Measurements from ENCODE around the gene FASLG.

DNA sequence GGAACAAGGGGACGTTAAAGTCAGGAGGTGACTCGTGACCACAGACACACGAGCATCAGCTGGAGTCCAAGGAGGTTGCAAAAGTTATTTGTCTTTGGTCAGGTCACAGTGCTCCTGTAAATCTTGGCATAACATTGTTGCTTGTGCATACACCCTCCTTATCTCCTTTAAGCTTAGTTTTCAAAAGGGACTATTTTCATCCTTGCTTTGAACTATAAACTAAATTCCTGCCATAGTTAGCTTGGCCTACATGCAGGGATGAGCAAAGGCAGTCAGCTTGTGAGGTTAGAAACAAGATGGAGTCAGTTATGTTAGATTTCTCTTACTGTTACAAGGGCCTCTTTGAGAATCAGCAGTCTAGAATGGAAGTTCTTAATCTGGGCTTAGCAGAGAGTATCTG lies 28.0 kb upstream of the FASLG start:
- TF ChIP-seq CTCF (IDR thresholded peaks at IDR 0.05 in 8 of 11, conservative IDR thresholded peaks at IDR 0.05 in 3 of 11): no peak
- no peak for TF ChIP-seq POLR2AphosphoS5 (IDR thresholded peaks at IDR 0.05)
